Measurements from ENCODE around the gene CCR5AS.
"Not testable (repeated sequence)": the region's sequence is repeated elsewhere in the genome, so short reads cannot be mapped to it uniquely, and the experiment has no call there.

Gene CCR5AS

DNA sequence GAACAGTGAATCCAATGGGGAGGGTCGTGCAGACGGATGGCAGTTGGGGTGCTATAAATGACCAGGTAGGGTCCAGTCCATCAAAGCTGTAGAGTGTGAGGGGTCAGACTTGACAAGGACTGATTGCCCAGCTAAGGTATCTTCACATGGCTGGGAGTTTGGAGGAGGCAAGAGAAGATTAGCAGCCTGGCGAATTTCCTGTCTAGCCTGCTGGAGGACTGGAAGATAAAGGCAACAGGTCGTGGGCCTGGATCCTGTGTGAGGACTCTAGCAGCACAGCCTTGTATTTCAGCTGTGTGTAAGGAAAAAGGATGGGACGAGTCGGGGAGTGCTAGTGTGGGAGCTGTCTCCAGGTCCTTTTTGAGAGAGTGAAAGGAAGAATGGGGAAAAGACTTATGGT, 17.6 kb downstream of the CCR5AS start:
- ATAC-seq (no peak), DNase-seq (ENCODE audit: low spot score) (no peak)
- intact Hi-C loops (cut with DNase I): no loop called here

DNA sequence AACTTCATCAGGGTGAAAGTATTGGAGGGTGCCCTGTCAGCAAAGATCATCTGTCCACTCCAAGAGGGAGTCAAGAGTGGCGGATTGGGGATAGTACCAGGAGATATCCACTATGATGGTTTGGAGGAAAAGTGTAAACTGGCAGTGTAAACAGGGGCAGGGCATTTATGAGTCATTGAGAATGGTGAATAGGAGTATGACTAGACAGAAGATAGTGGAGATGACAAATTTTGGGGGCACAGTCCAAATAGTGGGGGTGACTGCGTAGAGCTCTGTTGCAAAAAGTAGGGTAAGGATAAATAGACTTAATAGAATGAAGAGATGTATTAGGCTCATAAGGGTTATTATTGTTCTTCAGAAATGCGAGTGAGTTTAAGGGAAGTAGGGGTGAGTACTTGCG, 18.0 kb downstream of the CCR5AS start:
- ATAC-seq; intact Hi-C loops (cut with DNase I); DNase-seq (ENCODE audit: low spot score): not testable (repeated sequence)

DNA sequence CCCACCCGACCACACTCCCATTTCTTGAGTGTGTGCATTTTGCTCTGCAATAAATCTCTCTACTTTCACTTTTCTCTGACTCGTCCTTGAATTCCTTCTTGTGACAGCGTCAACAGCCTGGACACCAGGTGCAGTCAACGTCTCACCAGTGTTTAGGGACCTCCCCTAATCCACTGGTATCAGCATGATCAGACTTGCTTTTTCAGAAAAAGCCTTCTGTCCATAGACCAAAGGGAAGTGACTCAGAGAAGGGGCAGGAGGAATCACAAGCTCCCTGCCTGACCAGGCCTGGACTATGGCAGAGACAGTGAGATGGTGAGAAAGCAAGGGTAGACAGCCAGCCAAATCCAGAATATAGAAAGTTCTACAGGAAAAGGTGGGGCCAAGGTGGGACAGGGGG, 20.7 kb downstream of the CCR5AS start:
- intact Hi-C loops (cut with DNase I): no loop called here
- DNase-seq (ENCODE audit: low spot score) (no peak), ATAC-seq (peak; percentile 26)

DNA sequence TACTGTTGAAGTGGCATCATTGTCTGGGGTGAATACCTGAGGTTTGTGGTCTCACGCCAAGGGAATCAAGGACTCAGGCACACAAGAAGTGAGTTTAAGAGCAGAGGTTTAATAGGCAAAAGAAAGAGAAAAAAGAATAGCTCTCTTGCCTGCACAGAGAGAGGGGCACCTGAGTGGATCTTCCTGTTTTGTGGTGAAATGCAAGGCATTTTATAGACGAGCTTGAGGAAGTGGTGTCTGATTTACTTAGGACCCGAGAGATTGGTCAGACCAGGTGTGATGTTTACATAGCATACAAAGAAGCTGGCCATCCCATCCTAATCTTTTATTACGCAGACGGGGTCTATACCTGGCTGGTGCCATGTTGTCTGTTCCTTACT, 22.9 kb downstream of the CCR5AS start:
- intact Hi-C loops (cut with DNase I): no loop called here
- no peak for DNase-seq (ENCODE audit: low spot score)
- no peak for ATAC-seq

GRCh38 chr3:46383211-46383950, 23.5 kb downstream of the CCR5AS start:
- ATAC-seq (peak; percentile 58), DNase-seq (ENCODE audit: low spot score) (no peak)
- intact Hi-C loops (cut with DNase I): no loop called here

GRCh38 chr3:46381625-46382024, 25.2 kb downstream of the CCR5AS start:
- DNase-seq (ENCODE audit: low spot score) (no peak), ATAC-seq (no peak)
- intact Hi-C loops (cut with DNase I): no loop called here

DNA sequence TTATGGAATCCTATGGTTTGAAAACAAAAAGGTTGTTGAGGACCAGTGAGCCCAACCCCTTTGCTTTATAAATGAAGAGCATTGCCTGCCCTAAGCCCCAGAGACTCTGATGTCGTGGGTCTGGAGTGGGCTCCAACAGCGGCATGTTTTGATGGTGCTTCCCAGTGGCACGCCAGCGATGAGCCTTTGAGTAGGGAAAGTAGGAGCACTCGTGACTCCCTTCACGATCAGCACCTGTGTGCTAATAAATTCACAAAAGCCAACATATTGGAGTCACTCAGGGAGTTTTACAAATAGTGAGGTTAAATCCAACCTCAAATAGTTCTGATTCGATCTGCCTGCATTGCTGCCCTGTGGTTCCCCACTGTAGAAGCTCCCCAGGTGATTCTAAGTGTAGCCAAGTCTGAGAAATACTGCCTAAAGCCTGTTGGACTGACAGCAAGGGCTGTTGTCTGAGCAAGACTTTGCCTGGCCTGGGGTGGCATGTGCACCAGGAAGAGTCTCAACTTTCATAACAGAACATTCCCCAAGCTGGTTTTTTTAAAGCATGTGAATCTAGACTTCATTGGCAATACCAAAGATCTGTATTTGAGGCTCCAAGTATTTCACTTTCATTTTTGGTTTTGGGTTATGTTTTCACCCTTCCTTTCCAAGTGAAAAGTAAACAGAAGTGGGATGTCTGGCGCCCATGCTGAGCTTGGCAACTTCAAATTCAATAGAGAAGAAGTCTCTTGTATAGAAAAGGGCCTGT, 26.2 kb downstream of the CCR5AS start:
- intact Hi-C loops (cut with DNase I): no loop called here
- DNase-seq (ENCODE audit: low spot score) (no peak), ATAC-seq (no peak)

DNA sequence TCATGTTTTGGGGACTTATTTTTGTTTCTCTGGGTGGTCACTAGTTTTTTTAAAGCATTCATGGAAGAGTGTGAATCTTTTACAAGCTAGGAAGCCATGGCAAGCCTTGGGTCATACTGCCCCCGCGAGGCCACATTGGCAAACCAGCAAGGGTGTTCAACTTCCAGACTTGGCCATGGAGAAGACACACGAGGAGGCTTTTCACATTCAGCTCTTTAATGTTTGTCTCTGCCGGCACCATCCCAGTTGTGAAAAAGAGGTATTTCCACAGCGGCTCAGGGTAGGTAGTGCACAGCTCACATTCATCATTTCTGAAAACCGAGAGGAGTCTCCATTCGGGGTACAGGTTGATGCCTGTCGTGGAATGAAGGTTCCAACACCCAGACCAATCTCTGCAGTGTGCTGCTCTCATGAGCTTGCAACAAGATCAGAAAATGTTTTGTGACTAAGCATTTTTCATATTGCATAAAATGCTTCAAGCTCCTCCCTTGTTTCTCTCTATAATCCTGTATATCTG, 28.4 kb downstream of the CCR5AS start:
- ATAC-seq: peak; percentile 64
- peak; percentile 79 for DNase-seq (ENCODE audit: low spot score)
- intact Hi-C loops (cut with DNase I): no loop called here

DNA sequence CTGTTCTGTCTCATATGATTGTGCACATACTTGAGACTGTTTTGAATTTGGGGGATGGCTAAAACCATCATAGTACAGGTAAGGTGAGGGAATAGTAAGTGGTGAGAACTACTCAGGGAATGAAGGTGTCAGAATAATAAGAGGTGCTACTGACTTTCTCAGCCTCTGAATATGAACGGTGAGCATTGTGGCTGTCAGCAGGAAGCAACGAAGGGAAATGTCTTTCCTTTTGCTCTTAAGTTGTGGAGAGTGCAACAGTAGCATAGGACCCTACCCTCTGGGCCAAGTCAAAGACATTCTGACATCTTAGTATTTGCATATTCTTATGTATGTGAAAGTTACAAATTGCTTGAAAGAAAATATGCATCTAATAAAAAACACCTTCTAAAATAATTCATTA, 31.1 kb downstream of the CCR5AS start:
- DNase-seq (ENCODE audit: low spot score): no peak
- intact Hi-C loops (cut with DNase I): no loop called here

DNA sequence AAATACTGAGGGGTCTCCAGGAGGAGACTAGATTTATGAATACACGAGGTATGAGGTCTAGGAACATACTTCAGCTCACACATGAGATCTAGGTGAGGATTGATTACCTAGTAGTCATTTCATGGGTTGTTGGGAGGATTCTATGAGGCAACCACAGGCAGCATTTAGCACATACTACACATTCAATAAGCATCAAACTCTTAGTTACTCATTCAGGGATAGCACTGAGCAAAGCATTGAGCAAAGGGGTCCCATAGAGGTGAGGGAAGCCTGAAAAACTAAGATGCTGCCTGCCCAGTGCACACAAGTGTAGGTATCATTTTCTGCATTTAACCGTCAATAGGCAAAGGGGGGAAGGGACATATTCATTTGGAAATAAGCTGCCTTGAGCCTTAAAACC, 31.6 kb downstream of the CCR5AS start:
- DNase-seq (ENCODE audit: low spot score): no peak
- intact Hi-C loops (cut with DNase I): no loop called here
- no peak for ATAC-seq

More for the DNA sequence above, 31.1 kb downstream of the CCR5AS start:
- ATAC-seq: no peak

GRCh38 chr3:46374755-46375154, 32.1 kb downstream of the CCR5AS start:
- DNase-seq (ENCODE audit: low spot score) (no peak), ATAC-seq (no peak)
- intact Hi-C loops (cut with DNase I): no loop called here

- DNase-seq (ENCODE audit: low spot score): no peak
- peak; percentile 53 for ATAC-seq
- intact Hi-C loops (cut with DNase I): no loop called here
These were observed 34.1 kb downstream of the CCR5AS start for GRCh38 chr3:46372492-46373359.

GRCh38 chr3:46371519-46372340, 35.1 kb downstream of the CCR5AS start:
- intact Hi-C loops (cut with DNase I): no loop called here

GRCh38 chr3:46370839-46371518, 35.9 kb downstream of the CCR5AS start, which contains the start of gene CCR5:
TSS of gene CCR5 (plus strand) at chr3:46370946. CDS start at chr3:46372903, 1,957 bp downstream.
- intact Hi-C loops (cut with DNase I): no loop called here
- ATAC-seq: no peak
- no peak for DNase-seq (ENCODE audit: low spot score)

More at GRCh38 chr3:46371519-46372340, 35.1 kb downstream of the CCR5AS start:
- ATAC-seq: no peak
- DNase-seq (ENCODE audit: low spot score): no peak

GRCh38 chr3:46369675-46370132, 37.2 kb downstream of the CCR5AS start:
- ATAC-seq (no peak), DNase-seq (ENCODE audit: low spot score) (no peak)
- intact Hi-C loops (cut with DNase I): no loop called here

DNA sequence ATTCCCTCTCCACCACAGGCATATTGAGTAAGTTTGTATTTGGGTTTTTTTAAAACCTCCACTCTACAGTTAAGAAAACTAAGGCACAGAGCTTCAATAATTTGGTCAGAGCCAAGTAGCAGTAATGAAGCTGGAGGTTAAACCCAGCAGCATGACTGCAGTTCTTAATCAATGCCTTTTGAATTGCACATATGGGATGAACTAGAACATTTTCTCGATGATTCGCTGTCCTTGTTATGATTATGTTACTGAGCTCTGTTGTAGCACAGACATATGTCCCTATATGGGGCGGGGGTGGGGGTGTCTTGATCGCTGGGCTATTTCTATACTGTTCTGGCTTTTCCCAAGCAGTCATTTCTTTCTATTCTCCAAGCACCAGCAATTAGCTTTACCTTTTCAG, 37.7 kb downstream of the CCR5AS start:
- no peak for ATAC-seq

DNA sequence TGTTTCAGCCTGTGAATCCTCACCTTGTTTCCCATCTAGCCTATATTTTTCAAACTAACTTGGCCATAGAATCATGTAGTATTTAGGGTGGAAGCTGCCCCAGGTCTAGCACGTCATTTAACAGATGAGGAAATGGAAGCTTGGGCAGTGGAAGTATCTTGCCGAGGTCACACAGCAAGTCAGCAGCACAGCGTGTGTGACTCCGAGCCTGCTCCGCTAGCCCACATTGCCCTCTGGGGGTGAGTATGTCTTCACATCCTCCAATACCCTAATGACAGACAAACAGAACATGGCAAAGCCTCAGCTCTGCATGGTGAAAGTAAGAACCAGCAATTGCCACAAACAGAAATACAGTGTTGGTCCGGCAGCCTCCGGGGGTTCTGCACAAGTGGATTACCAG, 38.3 kb downstream of the CCR5AS start:
- ATAC-seq (peak; percentile 89), DNase-seq (ENCODE audit: low spot score) (peak; percentile 66)
- intact Hi-C loops (cut with DNase I): no loop called here

More for the DNA sequence above, 37.7 kb downstream of the CCR5AS start:
- intact Hi-C loops (cut with DNase I): no loop called here
- no peak for DNase-seq (ENCODE audit: low spot score)

DNA sequence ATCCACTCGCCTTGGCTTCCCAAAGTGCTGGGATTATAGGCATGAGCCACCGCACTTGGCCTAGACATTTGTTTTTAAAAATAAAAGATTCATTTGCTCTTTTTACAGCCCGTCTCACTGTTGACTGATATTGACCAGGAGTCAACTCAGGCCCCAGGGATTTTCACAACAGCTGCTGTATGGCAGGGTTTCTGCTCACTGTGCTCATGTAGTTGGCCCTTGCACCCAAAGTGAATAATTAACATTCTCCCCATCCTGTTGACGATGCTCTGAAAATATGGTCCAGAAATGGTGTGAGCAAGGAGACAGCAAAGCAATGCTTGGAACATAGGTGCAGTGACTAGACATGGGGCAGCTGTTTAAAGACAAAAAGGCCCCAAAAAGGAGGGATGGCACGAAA, 39.1 kb downstream of the CCR5AS start:
- intact Hi-C loops (cut with DNase I): no loop called here
- no peak for DNase-seq (ENCODE audit: low spot score)
- ATAC-seq: no peak

All from sciatic nerve (tissue), 2 donors.